ENCODE data around the gene ELAVL3. TPM values are rescaled to one million over a fixed set of nuclear protein-coding genes. Genes with fewer than 3 reads are reported as not detected.

ELAVL3 gene
- not detected in 2 replicates for total RNA-seq

DNA sequence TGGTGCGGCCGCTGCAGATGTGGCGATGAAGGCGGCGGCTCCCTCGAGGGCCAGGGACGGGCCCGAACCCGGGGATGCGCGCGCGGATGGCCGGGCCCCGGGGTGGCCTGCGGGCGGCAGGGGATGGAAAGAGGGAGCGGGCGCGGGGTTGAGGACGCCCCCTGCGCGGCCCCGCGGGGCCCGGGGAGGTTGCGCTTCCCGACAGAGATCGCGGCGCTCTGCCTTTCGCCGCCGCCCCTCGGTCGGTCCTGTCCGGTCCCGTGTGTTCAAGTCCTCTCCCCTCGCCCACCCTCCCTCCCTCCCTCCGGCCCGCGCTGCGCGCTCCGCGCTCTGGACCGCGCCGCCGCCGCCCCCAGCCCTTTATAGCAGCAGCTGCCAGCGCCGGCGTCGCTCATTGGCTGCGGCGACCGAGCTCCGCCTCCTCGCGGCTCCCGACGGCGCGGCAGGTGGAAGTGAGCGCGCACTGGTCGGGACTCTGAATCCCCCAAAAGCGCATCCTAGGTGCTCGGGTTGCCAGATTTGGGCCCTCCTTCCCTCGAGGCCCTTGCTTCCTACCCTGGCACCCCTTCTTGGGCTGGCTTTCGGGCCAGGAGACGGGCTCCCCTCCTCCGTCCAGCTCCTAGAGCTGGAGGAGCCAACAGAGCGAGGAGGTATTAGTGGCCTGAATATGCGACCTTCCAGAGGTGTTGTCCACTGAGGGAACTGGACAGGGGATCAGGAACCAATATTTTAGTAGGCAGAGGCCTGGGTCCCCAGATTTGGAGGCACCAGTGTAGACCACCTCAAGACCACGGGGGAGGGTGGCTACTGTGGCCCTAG, at the start of gene ELAVL3:
Gene ELAVL3 (minus strand): TSS at position 332 of the 819 bp plus-strand sequence. CDS start 438 bp downstream, outside the sequence.

DNA sequence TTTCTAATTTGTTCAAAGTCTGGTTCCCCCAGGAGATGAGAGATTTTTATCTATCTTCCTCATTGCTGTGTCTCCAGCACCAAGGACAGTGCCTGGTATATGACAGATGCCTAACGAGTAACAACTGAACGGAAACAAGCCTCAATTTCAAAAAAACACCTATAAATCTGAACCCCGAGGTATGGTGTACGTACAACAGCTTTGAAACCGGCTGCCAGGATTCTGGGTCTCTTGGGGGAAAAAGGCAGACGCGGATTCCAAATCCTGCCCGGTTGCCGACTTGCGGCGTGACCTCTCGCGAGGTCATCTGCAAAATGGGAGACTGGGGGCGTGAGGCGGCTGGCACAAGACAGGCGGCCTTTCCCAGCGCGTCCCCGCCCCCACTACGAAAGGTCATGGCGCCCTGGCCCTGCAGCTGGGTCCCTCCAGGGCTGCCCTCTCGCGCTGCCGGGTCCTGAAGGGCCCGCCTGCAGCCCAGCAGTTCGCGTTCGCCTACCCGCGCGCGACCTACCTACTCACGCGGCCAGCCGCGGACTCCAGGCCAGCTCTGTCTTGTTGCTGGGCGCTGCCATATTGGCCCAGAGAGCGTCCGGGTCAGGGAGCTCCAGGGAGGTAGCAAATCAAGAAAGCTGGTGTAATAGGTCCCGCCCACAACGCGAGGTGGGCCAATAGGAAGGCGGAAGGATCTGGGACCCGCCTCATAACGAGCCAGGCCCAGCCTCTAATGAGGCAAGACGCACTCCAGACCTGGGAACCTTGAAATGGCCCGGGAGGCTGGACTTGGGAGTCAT, 47.9 kb upstream of the ELAVL3 start, which contains the start of gene ECSIT:
Gene ECSIT (minus strand): TSS at position 584 of the 791 bp plus-strand sequence. CDS start 9,964 bp downstream, outside the sequence.

DNA sequence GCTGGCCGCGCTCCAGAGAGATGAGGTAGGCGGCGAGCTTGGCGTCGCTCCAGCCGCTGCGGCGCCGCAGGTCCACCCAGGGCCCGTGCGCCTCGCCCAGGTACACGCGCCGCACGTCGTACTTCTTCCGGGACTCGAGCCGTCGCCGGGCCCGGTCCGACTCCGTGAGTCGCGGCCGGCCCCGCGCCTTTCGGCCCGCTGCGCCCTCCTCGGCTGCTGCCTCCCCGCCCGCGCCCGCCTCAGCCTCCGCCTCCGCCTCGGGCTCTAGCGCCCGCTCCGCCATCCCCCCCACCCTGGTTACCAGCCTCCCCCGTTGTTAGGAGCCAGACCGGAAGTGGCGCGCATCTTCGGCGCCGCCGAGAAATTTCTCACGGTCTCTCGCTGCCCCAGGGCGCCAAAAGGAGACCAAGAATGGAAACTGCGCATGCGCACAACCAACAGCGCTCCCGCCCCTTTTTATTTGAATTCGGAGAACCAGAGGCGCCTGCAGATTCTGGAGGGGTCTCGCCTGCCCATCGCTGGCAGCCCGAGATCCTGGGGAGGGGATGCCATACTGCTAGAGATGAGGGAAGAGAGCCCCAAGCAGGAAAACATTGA, 24.8 kb upstream of the ELAVL3 start, which contains the start of gene ZNF653:
Gene ZNF653 (minus strand): TSS at position 336 of the 597 bp plus-strand sequence. CDS start 53 bp downstream, at position 283.

DNA sequence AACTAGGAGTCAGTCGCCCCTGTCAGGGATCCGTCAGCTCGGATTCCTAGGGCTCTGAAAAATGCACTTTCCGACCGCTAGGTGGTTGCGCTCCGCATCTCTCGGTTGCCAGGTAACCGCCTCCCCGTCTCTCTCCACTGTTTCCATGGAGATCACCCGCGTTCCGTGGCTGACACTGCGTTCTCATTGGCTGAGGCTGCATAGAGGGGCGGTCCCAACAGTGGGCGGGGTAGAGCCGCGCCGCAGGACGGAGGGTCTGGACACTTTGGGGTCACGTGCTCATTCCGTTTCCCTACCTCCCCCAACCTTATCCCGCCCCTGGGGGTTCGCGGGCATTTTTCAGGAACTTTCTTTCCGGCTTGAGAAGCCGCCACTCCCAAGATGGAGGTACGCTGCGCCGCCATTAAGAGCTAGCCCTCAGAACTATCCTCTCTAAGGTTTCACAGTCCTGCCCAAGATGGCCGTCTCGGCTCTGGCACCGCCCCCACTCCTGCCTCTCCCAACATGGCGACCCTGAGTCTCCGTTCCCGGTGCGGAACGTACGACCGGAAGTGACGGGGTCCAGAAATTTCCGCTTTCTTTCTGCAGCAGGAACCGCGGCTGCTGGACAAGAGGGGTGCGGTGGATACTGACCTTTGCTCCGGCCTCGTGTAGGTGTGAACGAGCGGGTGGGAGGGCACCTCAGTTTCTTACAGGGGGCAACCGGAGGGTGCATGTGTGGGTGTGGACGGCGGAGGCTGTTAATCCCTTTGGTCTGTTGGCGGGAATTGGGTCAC, 45.6 kb downstream of the ELAVL3 start, which contains the start of the genes ODAD3 and PRKCSH:
Gene ODAD3 (minus strand): TSS at position 65 of the 776 bp plus-strand sequence. CDS start 105 bp downstream, outside the sequence.
Gene PRKCSH (plus strand): TSS at position 579 of the 776 bp plus-strand sequence. CDS start 483 bp downstream, outside the sequence.

DNA sequence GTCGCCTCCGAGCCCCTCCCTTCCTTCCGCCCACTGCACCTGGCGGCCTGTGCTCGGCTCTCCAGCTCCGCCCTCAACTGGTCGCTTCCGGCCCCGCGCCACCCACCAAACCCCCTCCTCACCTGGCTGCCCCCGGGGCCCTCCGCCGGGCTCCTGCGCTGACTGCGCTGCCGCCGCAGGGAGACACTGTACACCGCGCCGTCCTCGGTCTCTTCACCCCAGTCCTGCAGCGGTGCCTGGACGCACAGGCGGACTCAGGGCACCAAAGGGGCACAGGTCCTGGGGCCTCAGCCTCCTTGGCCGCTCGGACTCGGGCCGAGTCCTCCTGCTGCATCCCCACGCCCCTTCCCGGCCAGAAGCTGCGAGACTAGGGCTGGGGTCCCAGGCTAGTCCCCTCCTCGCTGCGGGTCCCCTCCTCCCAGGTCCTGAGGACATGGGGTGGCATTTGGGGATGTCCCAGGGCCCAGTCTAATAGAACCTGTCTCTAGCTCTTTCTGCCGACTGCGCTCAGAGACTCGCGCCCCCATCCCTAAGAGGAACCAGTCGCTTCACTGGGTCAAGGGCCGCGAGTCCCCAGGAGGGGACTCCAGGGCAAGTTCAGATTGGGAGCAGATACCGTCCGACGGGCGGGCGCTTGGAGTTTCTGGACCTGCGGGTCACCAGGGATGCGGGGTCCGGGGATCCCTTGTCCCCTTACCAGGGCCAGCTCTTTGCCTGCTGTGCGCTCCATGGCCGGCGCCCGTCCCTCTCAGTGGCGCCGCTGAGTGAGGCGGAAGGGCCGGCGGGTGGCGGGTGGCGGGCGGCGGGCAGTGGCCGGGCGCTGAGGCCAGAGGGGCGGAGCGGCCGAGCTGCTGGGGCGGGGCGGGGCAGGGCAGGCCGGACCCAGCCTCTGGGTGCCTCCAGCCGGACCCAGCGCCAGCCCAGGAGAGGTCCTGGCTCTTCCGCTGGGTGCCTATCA, 62.0 kb downstream of the ELAVL3 start, which contains the start of gene RGL3:
Gene RGL3 (minus strand): TSS at position 766 of the 958 bp plus-strand sequence. CDS start 36 bp downstream, at position 730.

Other genes starting within 250 kb of the ELAVL3 start
- not detected in 2 replicates for gene ANGPTL8, start 241.4 kb downstream of the ELAVL3 start, total RNA-seq
- gene DOCK6, start 218.5 kb downstream of the ELAVL3 start, total RNA-seq, result 16.4 and 16.6 TPM in 2 replicates
- gene TSPAN16, start 184.9 kb downstream of the ELAVL3 start, total RNA-seq, result not detected in 2 replicates
- gene RAB3D, start 141.4 kb downstream of the ELAVL3 start, total RNA-seq, result 38.8 and 42.9 TPM in 2 replicates
- 128 and 178 TPM in 2 replicates for gene TMEM205, start 134.8 kb downstream of the ELAVL3 start, total RNA-seq
- 6.7 and 8.1 TPM in 2 replicates for gene CCDC159, start 134.5 kb downstream of the ELAVL3 start, total RNA-seq
- gene PLPPR2, start 125.6 kb downstream of the ELAVL3 start, total RNA-seq, result 4.1 and 5.3 TPM in 2 replicates
- gene SWSAP1, start 106.4 kb downstream of the ELAVL3 start, total RNA-seq, result 0.21 and 0.72 TPM in 2 replicates
- 0.85 and 0.96 TPM in 2 replicates for gene EPOR, start 96.7 kb downstream of the ELAVL3 start, total RNA-seq
- gene RGL3, start 61.7 kb downstream of the ELAVL3 start, total RNA-seq, result 1.4 TPM in 1 of 2 replicates, not detected in the other
- under 0.01 TPM in 1 of 2 replicates, not detected in the other for gene ODAD3, start 45.9 kb downstream of the ELAVL3 start, total RNA-seq
- 107 TPM in 2 replicates for gene PRKCSH, start 45.4 kb downstream of the ELAVL3 start, total RNA-seq
- 6.6 and 11.1 TPM in 2 replicates for gene ZNF653, start 24.8 kb upstream of the ELAVL3 start, total RNA-seq
- 41.2 and 71.0 TPM in 2 replicates for gene ECSIT, start 48.1 kb upstream of the ELAVL3 start, total RNA-seq
- 1.7 TPM in 1 of 2 replicates, not detected in the other for gene CNN1, start 57.8 kb upstream of the ELAVL3 start, total RNA-seq
- 27.1 and 28.9 TPM in 2 replicates for gene ELOF1, start 78.2 kb upstream of the ELAVL3 start, total RNA-seq
- 46.7 and 66.5 TPM in 2 replicates for gene ACP5, start 96.6 kb upstream of the ELAVL3 start, total RNA-seq
- gene ZNF627, start 116.4 kb upstream of the ELAVL3 start, total RNA-seq, result 22.6 and 24.6 TPM in 2 replicates

All from tracheal epithelial cell (primary cell).